Thoracic aorta (tissue), 2 donors: ENCODE results near the gene HOXB2. TPM values are rescaled to one million over a fixed set of nuclear protein-coding genes. Genes with fewer than 3 reads are reported as not detected.

Experiments
- ATAC-seq: fragments of 150-250 bp; one replicate; pipeline ENCODE4 v1.8.0; 2017; ENCODE audit warnings: low read depth; ENCODE audit not compliant: insufficient number of reproducible peaks, low FRiP score
- DNase-seq: peaks from one replicate; pipeline ENCODE4 v3.0.0-alpha.2; 2020; ENCODE audit warnings: low spot score
- H3K27ac ChIP-seq, 2 donors: fragments of 200-600 bp; sonication (generic); 1 replicate in 1 of 2; 2 replicates in 1 of 2; pipeline ENCODE4 v1.5.1; 2016; ENCODE audit warnings: mild to moderate bottlenecking in 2 of 2, moderate library complexity in 2 of 2
- H3K27me3 ChIP-seq: fragments of 200-600 bp; sonication (generic); replicated peaks from 2 replicates; pipeline ENCODE4 v1.6.0; 2016; ENCODE audit warnings: mild to moderate bottlenecking; ENCODE audit not compliant: insufficient read depth
- H3K36me3 ChIP-seq: fragments of 200-600 bp; sonication (generic); one replicate; pipeline ENCODE4 v1.5.1; 2016
- H3K4me1 ChIP-seq, 2 donors: fragments of 200-600 bp; sonication (generic); 1 replicate in 1 of 2; 2 replicates in 1 of 2; pipeline versions ENCODE4 v1.5.1 to v1.6.0; 2016; ENCODE audit warnings: low read depth in 2 of 2, mild to moderate bottlenecking in 1 of 2; ENCODE audit not compliant: control insufficient read depth in 1 of 2
- H3K4me3 ChIP-seq: fragments of 200-600 bp; sonication (generic); 2 replicates; pipeline ENCODE4 v1.5.1; 2016; ENCODE audit warnings: mild to moderate bottlenecking
- H3K9me3 ChIP-seq: fragments of 200-600 bp; sonication (generic); 2 replicates; pipeline ENCODE4 v1.5.1; 2016
- CTCF ChIP-seq: fragments of 200-600 bp; sonication (generic); IDR thresholded peaks from one replicate; pipeline ENCODE4 v1.5.1; 2019; ENCODE audit warnings: antibody characterized with exemption
- total RNA-seq, 2 donors: library from RNA; depleted of rRNA; stranded (reverse); fragments of >200 nt; gene quantifications; one replicate each; pipeline versions ENCODE4 v1.1.0 to v1.2.3, GENCODE V29; 2016

HOXB2 gene
- total RNA-seq, 2 donors from 2014 or later, result 53.3 to 73.0 TPM

GRCh38 chr17:48529683-48530009, 15.3 kb downstream of the HOXB2 start:
- Histone ChIP-seq H3K4me3 (no peak overlapping the region), H3K27me3 (no peaks in the 10 kb centered on the region), H3K27ac (no peak overlapping the region), H3K36me3 (no peaks in the 10 kb centered on the region), H3K4me1 (no peaks in the 10 kb centered on the region), H3K9me3 (no peaks in the 10 kb centered on the region)
- DNase-seq (no peak), ATAC-seq (no peak)
- TF ChIP-seq CTCF, result no peak

DNA sequence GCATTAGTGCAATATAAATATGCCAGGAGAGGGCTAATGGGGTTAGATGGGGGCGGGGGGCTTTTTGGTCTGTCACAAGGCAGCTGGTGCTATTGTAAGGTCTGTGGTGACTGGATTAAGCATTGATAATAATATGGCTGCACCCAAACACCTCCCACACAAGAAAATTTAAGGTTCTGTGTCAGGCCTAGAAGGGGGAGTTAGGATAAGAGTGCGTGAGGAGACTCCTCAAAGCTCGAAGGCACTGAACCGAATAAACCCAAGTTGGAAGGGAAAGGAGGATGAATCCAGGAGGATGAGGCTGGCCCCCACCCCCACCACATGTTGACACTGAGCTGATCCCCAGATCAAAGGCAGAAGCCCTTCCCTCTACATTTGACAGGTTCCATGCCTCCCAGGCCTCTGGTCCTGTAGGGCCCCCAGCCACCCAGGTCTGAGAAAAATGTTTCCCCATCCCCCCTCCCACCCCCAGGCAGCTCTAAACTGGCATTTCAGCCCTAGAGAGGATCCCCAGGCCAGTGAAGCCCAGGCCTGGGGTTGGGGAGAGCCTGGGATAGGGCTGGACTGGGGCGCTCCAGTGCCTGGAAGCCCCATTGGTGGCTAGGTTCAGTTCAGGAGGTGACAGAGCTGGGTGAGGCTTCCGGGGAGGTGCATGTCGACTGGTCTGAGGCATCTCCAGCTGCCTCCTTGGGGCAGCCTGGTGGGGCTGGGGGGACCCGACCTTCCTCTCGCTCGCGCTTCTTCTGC, 15.8 kb downstream of the HOXB2 start:
- no peaks in the 10 kb centered on the region for H3K27me3 ChIP-seq
- H3K36me3 ChIP-seq, result no peaks in the 10 kb centered on the region
- ATAC-seq (no peak), DNase-seq (no peak)
- H3K27ac ChIP-seq, result no peak overlapping the region
- no peaks in the 10 kb centered on the region for H3K9me3 ChIP-seq
- H3K4me3 ChIP-seq, result no peak overlapping the region
- H3K4me1 ChIP-seq, result no peaks in the 10 kb centered on the region
- no peak for TF ChIP-seq CTCF

GRCh38 chr17:48528153-48528935, 16.6 kb downstream of the HOXB2 start:
- TF ChIP-seq CTCF, result no peak
- DNase-seq (no peak), ATAC-seq (no peak)
- Histone ChIP-seq H3K27ac (no peak overlapping the region), H3K4me3 (no peak overlapping the region), H3K36me3 (no peaks in the 10 kb centered on the region), H3K9me3 (no peaks in the 10 kb centered on the region), H3K4me1 (no peaks in the 10 kb centered on the region), H3K27me3 (no peaks in the 10 kb centered on the region)

DNA sequence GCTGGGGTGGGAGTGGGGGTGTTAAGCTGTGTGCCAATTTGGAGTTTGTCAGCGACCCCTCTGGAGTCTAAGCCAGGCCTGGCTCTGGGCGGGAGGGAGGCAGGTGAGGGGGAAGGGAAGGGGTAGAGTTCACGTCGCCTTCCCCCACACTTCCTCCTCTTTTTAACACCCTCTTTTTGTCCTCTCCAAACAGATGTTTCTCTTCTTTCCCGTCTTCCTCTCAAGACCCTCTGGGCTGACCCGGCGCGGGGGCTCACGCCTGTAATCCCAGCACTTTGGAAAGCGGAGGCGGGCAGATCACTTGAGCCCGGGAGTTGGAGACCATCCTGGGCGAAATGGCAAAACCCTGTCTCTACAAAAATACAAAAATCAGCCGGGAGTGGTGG, 17.4 kb downstream of the HOXB2 start:
- no peak overlapping the region for H3K4me3 ChIP-seq
- H3K9me3 ChIP-seq, result no peaks in the 10 kb centered on the region
- no peaks in the 10 kb centered on the region for H3K36me3 ChIP-seq
- no peaks in the 10 kb centered on the region for H3K4me1 ChIP-seq
- DNase-seq (no peak), ATAC-seq (no peak)
- TF ChIP-seq CTCF, result no peak
- no peaks in the 10 kb centered on the region for H3K27me3 ChIP-seq
- no peak overlapping the region for H3K27ac ChIP-seq

GRCh38 chr17:48526608-48527546, 18.0 kb downstream of the HOXB2 start:
- H3K9me3 ChIP-seq, result no peaks in the 10 kb centered on the region
- H3K4me1 ChIP-seq, result no peaks in the 10 kb centered on the region
- H3K27ac ChIP-seq, result no peak overlapping the region
- DNase-seq (no peak), ATAC-seq (no peak)
- no peaks in the 10 kb centered on the region for H3K36me3 ChIP-seq
- H3K27me3 ChIP-seq, result no peaks in the 10 kb centered on the region
- TF ChIP-seq CTCF, result no peak
- no peak overlapping the region for H3K4me3 ChIP-seq
